ENCODE measurements around the gene CARD10.

DNA sequence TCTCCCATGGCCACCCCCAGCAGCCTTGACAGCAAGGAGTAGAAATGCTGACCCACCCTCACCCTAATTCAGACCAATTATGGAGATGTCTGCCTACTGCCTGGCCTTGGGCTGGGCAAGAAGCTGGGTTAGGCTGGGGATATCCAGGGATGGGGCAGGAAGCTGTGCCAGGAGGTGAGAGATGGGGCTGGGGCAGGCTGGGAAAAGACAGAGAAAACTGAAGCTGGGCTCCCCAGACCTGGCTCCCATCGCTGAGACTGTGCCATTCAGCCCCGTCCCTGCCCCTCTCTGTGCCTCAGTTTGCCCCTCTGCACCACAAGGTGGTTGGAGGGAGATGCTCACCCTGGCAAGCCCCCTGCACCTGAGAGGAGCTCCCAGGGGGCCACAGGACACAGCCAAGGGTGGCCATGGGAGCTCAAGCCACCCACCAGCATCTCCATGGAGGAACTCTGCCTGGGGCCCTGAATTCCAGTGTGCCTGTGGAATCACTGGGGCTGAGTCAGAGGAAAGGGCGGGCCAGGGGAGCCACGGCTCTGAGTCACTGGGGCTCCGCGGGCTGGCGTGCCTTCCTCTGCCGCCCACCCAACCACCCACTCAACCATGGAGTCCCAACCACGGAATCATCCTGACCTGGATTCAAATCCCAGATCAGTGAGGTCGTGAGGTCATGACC is 6.0 kb upstream of the CARD10 start:
- TF ChIP-seq RAD21 (conservative IDR thresholded peaks at IDR 0.05) (no peak), CTCF (IDR thresholded peaks at IDR 0.05; ENCODE audit: poor library complexity, severe bottlenecking) (no peak)
